HG02623 (cell line): ENCODE measurements around the gene IQCE.

Experiments
- ATAC-seq: cut with Tn5 transposase; IDR thresholded peaks from one replicate; pipeline ENCODE4 v1.9.1; 2021; ENCODE audit warnings: moderate library complexity; ENCODE audit not compliant: unreplicated experiment

Gene IQCE

DNA sequence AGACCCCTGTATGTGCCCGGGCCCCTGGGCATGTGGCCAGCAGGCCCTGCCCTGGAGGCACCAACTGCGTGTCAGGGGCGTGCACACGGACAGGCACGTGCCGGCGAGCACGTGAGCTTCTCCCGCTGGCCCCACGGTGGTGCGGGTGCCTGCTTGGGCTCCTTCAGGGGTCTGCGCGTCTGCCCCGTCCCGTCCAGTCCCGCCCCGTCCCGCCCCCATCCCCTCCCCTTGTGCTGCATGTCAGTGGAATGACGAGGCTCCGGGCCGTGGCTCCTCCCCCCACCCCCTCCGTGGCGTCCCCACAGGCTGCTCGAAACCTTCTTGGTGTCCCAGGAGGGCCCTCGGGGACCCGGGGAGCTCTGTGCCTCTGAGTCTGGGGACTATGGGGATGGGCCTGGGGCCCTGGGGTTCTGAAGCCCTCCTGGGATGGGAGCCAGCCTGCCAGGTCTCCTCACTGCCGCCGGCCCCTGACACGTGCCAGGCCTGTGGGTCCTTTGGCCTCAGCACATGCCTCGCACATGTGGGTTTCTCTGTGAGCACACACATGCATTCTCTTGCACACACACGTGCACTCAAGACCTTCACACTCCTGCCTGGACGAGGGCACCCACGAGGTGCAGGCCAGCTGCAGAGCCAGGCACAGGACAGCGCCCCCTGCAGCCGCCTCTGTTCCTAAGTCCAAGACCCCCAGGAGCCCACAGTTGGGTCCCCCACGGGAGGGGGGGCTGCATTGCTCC lies 101.7 kb downstream of the IQCE start:
- ATAC-seq = no peak

DNA sequence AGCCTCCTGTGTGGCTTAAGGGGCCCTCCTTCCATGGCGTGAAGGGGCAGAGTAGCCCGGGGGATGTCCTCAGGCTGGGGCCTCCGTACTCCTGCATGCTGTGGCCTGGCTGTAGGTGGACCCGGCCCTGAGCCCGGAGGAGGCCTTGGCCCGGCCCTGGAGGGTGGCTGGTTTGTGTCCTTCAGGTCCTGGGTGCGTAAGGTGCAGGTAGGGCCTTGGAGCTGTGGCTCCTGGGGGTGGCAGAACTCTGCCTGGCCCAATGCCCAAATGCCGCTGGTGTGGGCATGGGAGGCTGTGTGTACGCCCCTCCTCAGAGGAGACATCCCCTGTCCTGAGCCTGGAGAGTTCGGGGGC lies 102.3 kb downstream of the IQCE start:
- no peak for ATAC-seq

DNA sequence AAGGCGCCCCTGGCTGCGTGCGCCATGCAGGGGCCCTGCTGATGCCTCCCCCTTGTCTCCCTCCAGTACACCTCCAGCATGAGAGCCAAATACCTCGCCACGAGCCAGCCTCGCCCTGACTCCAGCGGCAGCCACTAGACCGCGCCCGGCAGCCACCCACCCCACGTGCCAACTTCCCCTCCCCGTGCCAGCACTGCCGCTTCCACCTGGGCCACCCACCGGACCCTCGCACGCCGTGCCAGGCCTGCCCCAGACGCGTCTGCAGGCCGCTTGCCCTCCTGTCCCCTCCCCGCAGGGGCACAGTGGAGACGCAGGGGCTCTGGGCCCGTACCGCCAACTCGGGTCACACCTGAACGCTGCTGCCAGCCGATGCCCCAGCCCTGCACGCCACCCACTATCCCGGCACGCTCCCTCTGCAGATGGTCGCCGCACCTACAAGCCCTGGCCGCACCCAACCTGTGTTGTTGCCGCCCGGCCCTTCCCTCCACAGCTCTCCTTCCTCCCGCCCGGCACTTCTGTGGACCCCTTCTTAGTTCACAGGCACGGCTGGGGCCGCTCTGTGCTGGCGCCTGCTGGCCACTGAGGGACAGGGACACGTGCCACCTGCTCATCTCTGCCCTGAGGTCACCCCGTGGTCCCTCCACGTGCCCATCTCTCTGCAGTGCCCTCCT lies 103.0 kb downstream of the IQCE start:
- no peak for ATAC-seq

DNA sequence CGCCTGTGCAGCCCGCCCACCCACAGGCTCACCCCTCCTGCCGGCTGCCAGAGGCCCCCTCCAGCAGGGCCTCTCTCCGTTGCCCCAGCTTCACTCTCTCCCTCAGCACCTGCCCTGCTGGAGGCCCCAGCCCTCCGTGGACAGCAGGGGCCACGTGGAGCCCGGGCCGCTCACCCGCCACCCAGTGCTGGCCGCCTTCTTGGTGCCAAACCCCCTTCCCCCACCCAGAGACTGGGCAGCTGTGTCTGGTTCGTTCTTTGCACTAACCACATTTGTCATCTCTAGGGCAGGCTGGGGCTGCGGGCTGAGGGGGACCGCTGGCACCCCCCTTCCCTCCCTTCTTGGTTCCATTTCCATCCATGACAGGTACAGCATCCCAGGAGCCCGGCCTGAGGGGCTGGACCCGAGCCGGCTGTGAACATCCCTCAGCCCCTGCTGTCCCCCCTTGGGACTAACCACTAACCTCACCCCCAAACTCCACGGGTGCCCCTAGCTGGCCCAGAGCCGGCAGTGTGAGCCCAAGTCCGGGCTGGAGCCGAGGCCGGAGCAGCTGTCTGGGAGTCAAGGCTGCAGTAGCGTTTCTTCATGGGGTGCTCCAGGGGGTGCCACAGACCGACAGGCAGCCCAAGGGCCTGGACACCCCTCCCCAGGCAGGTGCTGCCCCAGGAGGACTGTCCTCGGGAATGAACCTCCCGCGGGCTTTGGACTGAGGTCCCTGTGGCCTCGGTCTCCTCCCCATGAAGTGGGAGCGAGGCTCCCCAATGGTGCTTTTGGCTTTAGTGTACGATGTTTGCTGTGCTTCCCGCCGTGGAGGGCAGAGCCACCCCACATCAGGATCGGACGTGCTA lies 103.7 kb downstream of the IQCE start:
- no peak for ATAC-seq

DNA sequence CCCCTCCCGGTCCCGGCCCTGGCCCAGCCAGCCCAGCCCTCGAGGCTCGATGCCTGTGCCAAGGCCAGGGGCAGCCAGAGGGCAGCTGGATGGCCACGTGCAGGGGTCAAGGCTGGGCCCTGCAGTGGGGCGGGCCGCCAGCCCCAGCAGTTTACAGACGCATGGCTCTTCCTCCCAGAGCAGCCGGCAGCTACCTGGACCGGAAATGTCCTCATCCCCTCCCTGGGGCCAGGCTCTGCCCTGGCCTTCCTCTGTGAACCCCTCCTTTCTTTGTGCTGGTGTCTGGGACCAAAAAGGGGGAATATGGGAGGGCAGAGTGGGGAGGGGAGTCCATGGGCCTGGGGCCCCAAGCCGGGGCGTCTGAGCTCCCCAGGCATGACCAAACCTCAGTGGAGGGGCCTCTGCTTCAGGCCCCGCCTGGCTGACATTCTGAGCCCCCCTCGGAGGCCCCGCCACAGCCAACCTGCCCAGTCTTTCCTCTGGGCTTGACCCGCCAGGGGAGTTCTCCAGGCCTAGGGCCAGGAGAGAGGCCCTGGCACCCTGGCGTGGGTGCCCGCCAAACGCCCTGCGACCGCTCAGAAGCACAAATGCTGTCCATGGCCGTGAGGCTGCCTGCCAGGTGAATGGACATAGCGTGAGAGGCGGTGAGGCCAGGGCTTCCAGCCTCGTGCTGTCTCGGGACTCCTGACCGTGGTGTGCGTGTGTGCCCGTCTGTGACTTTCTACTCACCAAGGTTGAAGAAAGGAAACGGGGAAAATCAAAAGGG lies 104.5 kb downstream of the IQCE start:
- ATAC-seq = no peak

DNA sequence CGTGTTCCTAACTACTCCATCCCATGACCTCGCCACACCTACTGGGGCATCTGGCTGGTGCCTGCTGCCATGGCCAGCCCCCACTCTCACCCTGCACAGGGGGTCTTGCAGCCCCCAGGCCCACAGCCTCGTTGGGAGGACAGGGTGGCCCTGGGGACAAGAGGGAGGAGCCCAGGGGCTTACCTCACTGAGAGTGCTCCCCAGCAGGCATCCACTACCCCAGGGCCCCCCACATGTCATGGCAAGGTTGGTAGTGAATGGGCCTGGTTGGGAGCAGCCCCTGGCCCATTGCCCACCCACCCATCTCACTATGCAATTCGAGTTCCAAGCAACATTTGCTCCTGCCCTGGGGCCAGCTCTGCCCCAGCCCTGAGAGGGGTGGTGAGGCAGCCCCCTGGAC lies 105.2 kb downstream of the IQCE start:
- no peak for ATAC-seq
